Stomach (tissue), 9 donors: ENCODE data around the gene AFF1. TPM values are rescaled to one million over a fixed set of nuclear protein-coding genes. Genes with fewer than 3 reads are reported as not detected.
A peak's percentile ranks its signal among the peaks of the same experiment; 100 is the strongest.
"Not testable (repeated sequence)": the region's sequence is repeated elsewhere in the genome, so short reads cannot be mapped to it uniquely, and the experiment has no call there.

ENCODE experiments used
- DNase-seq, 2 donors: peaks; one replicate each; pipeline versions ENCODE4 v3.0.0 to v3.0.0-alpha.2; 2013 to 2019
- H3K27ac ChIP-seq, 5 donors: fragments of 200-600 bp in 4 of 5; sonication (generic) in 4 of 5; one replicate each; pipeline ENCODE4 v1.5.1; 2013 to 2019; ENCODE audit warnings: mild to moderate bottlenecking in 1 of 5, moderate library complexity in 1 of 5
- H3K27me3 ChIP-seq, 3 donors: fragments of 200-600 bp; sonication (generic); one replicate each; pipeline ENCODE4 v1.5.1; 2017 to 2019; ENCODE audit warnings: mixed run types in 1 of 3
- H3K36me3 ChIP-seq, 4 donors: fragments of 200-600 bp; sonication (generic); 1 replicate in 3 of 4; 2 replicates in 1 of 4; pipeline ENCODE4 v1.5.1; 2016 to 2019
- H3K4me1 ChIP-seq, 4 donors: fragments of 200-600 bp; sonication (generic); one replicate each; pipeline ENCODE4 v1.5.1; 2016 to 2019
- H3K4me3 ChIP-seq, 4 donors: fragments of 200-600 bp; sonication (generic) in 3 of 4; one replicate each; pipeline ENCODE4 v1.5.1; 2016 to 2019; ENCODE audit warnings: mild to moderate bottlenecking in 1 of 4
- H3K9me3 ChIP-seq, 4 donors: fragments of 200-600 bp; sonication (generic); one replicate each; pipeline ENCODE4 v1.5.1; 2016 to 2019
- CTCF ChIP-seq, 7 experiments: fragments of 450-650 bp in 4 of 7; fragments of 200-600 bp in 3 of 7; sonication (generic) in 3 of 7; IDR thresholded peaks; one replicate each; pipeline ENCODE4 v1.5.1; 2016 to 2019; ENCODE audit warnings: antibody characterized with exemption in 7 of 7, control low read depth in 2 of 7, mild to moderate bottlenecking in 1 of 7
- EP300 ChIP-seq: sonication (generic); formaldehyde crosslinking; IDR thresholded peaks from one replicate; pipeline ENCODE4 v1.6.1; 2017; ENCODE audit warnings: antibody characterized with exemption
- POLR2A ChIP-seq, 4 donors: fragments of 450-650 bp; IDR thresholded peaks; one replicate each; pipeline ENCODE4 v1.6.1; 2016; ENCODE audit warnings: antibody characterized with exemption in 4 of 4, control low read depth in 2 of 4, mild to moderate bottlenecking in 1 of 4, moderate library complexity in 1 of 4
- POLR2AphosphoS5 ChIP-seq, 3 donors: sonication (generic); formaldehyde crosslinking; IDR thresholded peaks; one replicate each; pipeline ENCODE4 v1.6.1; 2016; ENCODE audit warnings: antibody characterized with exemption in 3 of 3
- WGBS, 5 donors: extraction: QIAGEN DNeasy Blood & Tissue Kit in 3 of 5; methylation state at CpG; one replicate each; pipeline versions ENCODE4 v1.1.5 to v1.1.7; 2013 to 2018; 5-methylcytosine and 5-hydroxymethylcytosine counted together
- intact Hi-C: fragments of 100-400 bp; cut with DNase I; formaldehyde crosslinking; loops from one replicate; pipeline ENCODE4 v1.15.1; 2023; ENCODE audit warnings: low total_unique reads
- polyA plus RNA-seq, 3 donors: library from polyadenylated mRNA; stranded (reverse); fragments of 200-250 nt; gene quantifications; one replicate each; pipeline ENCODE4 v1.2.3, GENCODE V29; 2013
- total RNA-seq, 5 donors: library from RNA; depleted of rRNA; stranded (reverse); fragments of >200 nt; gene quantifications; one replicate each; pipeline versions ENCODE4 v1.1.0 to v1.2.3, GENCODE V29; 2014 to 2016
- donor health status: healthy with polysubstance abuse.
- donor health status: Bipolar disorder and iron deficiency.
- donor health status: healthy.

Gene AFF1
- total and polyA plus RNA-seq, 8 donors: 6.9 to 177 (median 59.1) TPM

- intact Hi-C loops: no loop called here
Measured at GRCh38 chr4:87011340-87012034, 76.7 kb downstream of the AFF1 start.

DNA sequence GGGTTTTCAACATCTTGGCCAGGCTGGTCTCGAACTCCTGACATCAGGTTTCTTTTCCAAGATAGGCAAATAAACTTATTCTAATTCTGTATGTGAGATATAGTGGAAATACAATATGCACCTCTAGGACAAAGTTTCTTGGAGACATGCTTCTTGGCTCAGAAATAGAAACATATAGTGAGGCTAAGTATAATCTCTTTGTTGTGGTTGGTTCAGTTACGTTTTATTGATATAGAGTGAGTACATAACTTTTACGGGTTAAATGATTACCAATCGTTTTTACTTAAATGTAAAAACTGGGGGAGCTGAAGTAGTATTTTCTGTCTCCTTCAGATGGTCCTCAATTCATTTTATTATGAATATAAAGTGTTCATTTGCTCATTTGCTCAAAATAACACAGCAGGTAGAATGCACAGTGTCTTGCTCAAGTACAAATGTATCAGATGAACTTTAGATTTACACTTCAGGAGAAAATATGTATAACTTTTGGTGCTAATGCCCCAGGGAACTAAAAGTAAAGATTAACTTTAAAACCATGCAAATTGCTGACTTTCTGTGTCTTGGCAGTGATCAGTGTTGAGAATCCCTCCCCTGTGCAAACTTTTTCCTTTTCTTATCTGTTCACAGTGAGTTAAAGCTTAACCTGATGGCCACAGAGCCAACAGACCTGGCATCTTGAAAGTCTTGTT, 77.6 kb downstream of the AFF1 start:
- Histone ChIP-seq H3K27ac (peak overlapping the region; percentile 62 to 85 (median 66)), H3K9me3 (no peaks in the 10 kb centered on the region), H3K36me3 (no peaks in the 10 kb centered on the region), H3K27me3 (no peaks in the 10 kb centered on the region), H3K4me1 (peaks cover 32 to 98% (median 82%) of the 10 kb centered on the region in 4 donors), H3K4me3 (no peak overlapping the region)
- intact Hi-C loops: no loop called here
- DNase-seq: peak; percentile 45 to 62
- WGBS, 5 donors: 18 to 53% (median 33%) methylated on average over 4 of the region's 4 CpGs
- TF ChIP-seq CTCF (IDR thresholded peaks at IDR 0.05) (no peak), POLR2AphosphoS5 (IDR thresholded peaks at IDR 0.05) (peak in 1 of 3 donors; percentile 14)

More at GRCh38 chr4:87011340-87012034, 76.7 kb downstream of the AFF1 start:
- Histone ChIP-seq H3K27me3 (no peaks in the 10 kb centered on the region), H3K4me1 (peaks cover 29 to 89% (median 78%) of the 10 kb centered on the region in 4 donors), H3K36me3 (no peaks in the 10 kb centered on the region), H3K4me3 (no peak overlapping the region), H3K9me3 (no peaks in the 10 kb centered on the region), H3K27ac (peak overlapping the region in 3 of 5 donors; percentile 48 to 74 (median 65))
- peak in 1 of 2 donors; percentile 61 for DNase-seq
- WGBS, 5 donors: 41 to 62% (median 56%) methylated on average over 5 of the region's 5 CpGs
- no peak for TF ChIP-seq POLR2A (IDR thresholded peaks at IDR 0.05)
- TF ChIP-seq EP300: no peak
- TF ChIP-seq POLR2AphosphoS5 (IDR thresholded peaks at IDR 0.05): peak in 2 of 3 donors; percentile 16 to 44
- no peak for TF ChIP-seq CTCF (IDR thresholded peaks at IDR 0.05)

GRCh38 chr4:87012954-87013308, 78.1 kb downstream of the AFF1 start:
- WGBS, 5 donors: 40 to 66% (median 52%) methylated on average over 9 of the region's 9 CpGs
- DNase-seq, intact Hi-C loops, H3K9me3 ChIP-seq, H3K27me3 ChIP-seq, H3K4me3 ChIP-seq, H3K36me3 ChIP-seq: not testable (repeated sequence)
- Histone ChIP-seq H3K27ac (peak overlapping the region; percentile 62 to 85 (median 66)), H3K4me1 (peaks cover 37 to 99% (median 86%) of the 10 kb centered on the region in 4 donors)

DNA sequence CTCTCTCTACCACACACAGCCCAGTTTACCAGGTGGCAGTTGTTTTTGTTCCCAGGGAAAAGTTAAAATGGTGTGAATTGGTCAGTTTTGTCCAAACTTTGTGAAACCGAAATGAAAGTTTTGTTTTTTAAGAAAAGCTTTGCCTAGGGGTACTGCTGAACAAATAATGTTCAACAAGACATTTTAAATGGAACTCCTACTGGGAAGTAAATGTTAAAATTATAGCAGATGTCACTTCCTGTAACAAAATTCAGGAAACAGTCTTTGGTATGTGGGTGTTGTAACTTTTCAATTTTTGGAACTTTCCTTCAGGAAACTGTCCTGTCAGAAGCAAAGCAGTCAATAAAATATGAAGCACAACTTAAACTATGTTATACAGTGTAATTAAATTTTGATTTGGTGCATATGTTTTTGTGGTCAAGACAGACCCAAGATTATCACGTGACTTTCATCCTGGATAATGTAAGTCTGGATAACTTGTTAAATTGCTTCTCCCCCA, 79.5 kb downstream of the AFF1 start:
- no peak for DNase-seq
- H3K4me1 ChIP-seq: peaks cover 40 to 99% (median 86%) of the 10 kb centered on the region in 4 donors

More for the DNA sequence above, 79.5 kb downstream of the AFF1 start:
- WGBS, 5 donors: 42 to 60% (median 46%) methylated on average over 2 of the region's 2 CpGs
- H3K4me3 ChIP-seq: peak overlapping the region in 1 of 4 donors; percentile 4
- no peaks in the 10 kb centered on the region for H3K9me3 ChIP-seq
- intact Hi-C loops: no loop called here
- H3K27ac ChIP-seq: peak overlapping the region in 4 of 5 donors; percentile 62 to 85 (median 70)
- no peaks in the 10 kb centered on the region for H3K36me3 ChIP-seq
- TF ChIP-seq POLR2A (IDR thresholded peaks at IDR 0.05) (no peak), CTCF (IDR thresholded peaks at IDR 0.05) (no peak), EP300 (no peak), POLR2AphosphoS5 (IDR thresholded peaks at IDR 0.05) (no peak)
- no peaks in the 10 kb centered on the region for H3K27me3 ChIP-seq
